Peyer's patch (tissue), 4 donors: ENCODE results near the gene PHF21B. TPM values are rescaled to one million over a fixed set of nuclear protein-coding genes. Genes with fewer than 3 reads are reported as not detected.

Experiments
- DNase-seq, 3 donors: peaks; one replicate each; pipeline ENCODE4 v3.0.0-alpha.2; 2017 to 2019
- H3K27ac ChIP-seq, 4 donors: fragments of 200-600 bp; sonication (generic); one replicate each; pipeline ENCODE4 v1.5.1; 2016 to 2019
- H3K27me3 ChIP-seq, 2 donors: fragments of 200-600 bp; sonication (generic); one replicate each; pipeline ENCODE4 v1.5.1; 2019
- H3K36me3 ChIP-seq, 3 donors: fragments of 200-600 bp; sonication (generic); one replicate each; pipeline ENCODE4 v1.5.1; 2016 to 2019
- H3K4me1 ChIP-seq, 4 donors: fragments of 200-600 bp; sonication (generic); one replicate each; pipeline ENCODE4 v1.5.1; 2016 to 2019
- H3K4me3 ChIP-seq, 4 donors: fragments of 200-600 bp; sonication (generic); 1 replicate in 3 of 4; 2 replicates in 1 of 4; pipeline ENCODE4 v1.5.1; 2016 to 2019; ENCODE audit warnings: mild to moderate bottlenecking in 1 of 4
- H3K9me3 ChIP-seq, 4 donors: fragments of 200-600 bp; sonication (generic); one replicate each; pipeline ENCODE4 v1.5.1; 2016 to 2019; ENCODE audit warnings: mild to moderate bottlenecking in 1 of 4
- CTCF ChIP-seq, 6 experiments: fragments of 450-650 bp in 4 of 6; fragments of 200-600 bp in 2 of 6; sonication (generic) in 1 of 6; IDR thresholded peaks; one replicate each; pipeline ENCODE4 v1.5.1; 2017 to 2019; ENCODE audit warnings: antibody characterized with exemption in 6 of 6, mild to moderate bottlenecking in 3 of 6, moderate library complexity in 1 of 6
- POLR2A ChIP-seq, 2 donors: fragments of 450-650 bp; IDR thresholded peaks; one replicate each; pipeline ENCODE4 v1.5.1; 2017; ENCODE audit warnings: antibody characterized with exemption in 2 of 2, mild to moderate bottlenecking in 2 of 2, moderate library complexity in 2 of 2
- total RNA-seq, 4 donors: library from RNA; depleted of rRNA; stranded (reverse); fragments of >200 nt; gene quantifications; one replicate each; pipeline ENCODE4 v1.1.0, GENCODE V29; 2016

The PHF21B gene
- total RNA-seq, 4 donors from 2014 or later = not detected

- H3K4me3 ChIP-seq = no peak overlapping the region
- TF ChIP-seq CTCF (IDR thresholded peaks at IDR 0.05) (no peak), POLR2A (IDR thresholded peaks at IDR 0.05) (no peak)
- H3K36me3 ChIP-seq = no peaks in the 10 kb centered on the region
- H3K4me1 ChIP-seq = no peaks in the 10 kb centered on the region
- H3K27me3 ChIP-seq = no peaks in the 10 kb centered on the region
- no peak for DNase-seq
- H3K9me3 ChIP-seq = no peaks in the 10 kb centered on the region
- no peak overlapping the region for H3K27ac ChIP-seq
Observed at GRCh38 chr22:44995105-44995514, 14.7 kb downstream of the PHF21B start.

- no peaks in the 10 kb centered on the region for H3K36me3 ChIP-seq
- DNase-seq = no peak
- H3K27ac ChIP-seq = no peak overlapping the region
- no peak for TF ChIP-seq POLR2A (IDR thresholded peaks at IDR 0.05)
- TF ChIP-seq CTCF (IDR thresholded peaks at IDR 0.05) = no peak
- no peak overlapping the region for H3K4me3 ChIP-seq
- H3K4me1 ChIP-seq = no peaks in the 10 kb centered on the region
- no peaks in the 10 kb centered on the region for H3K27me3 ChIP-seq
- H3K9me3 ChIP-seq = no peaks in the 10 kb centered on the region
Observed at GRCh38 chr22:44994399-44995104, 15.3 kb downstream of the PHF21B start.

- no peak overlapping the region for H3K27ac ChIP-seq
- no peak for DNase-seq
- H3K4me1 ChIP-seq = no peaks in the 10 kb centered on the region
- H3K4me3 ChIP-seq = no peak overlapping the region
- H3K36me3 ChIP-seq = no peaks in the 10 kb centered on the region
- no peaks in the 10 kb centered on the region for H3K9me3 ChIP-seq
- H3K27me3 ChIP-seq = no peaks in the 10 kb centered on the region
- TF ChIP-seq POLR2A (IDR thresholded peaks at IDR 0.05) (no peak), CTCF (IDR thresholded peaks at IDR 0.05) (no peak)
Observed at GRCh38 chr22:44992166-44992565, 17.6 kb downstream of the PHF21B start.

GRCh38 chr22:44991218-44991617 is 18.6 kb downstream of the PHF21B start:
- TF ChIP-seq POLR2A (IDR thresholded peaks at IDR 0.05) (no peak), CTCF (IDR thresholded peaks at IDR 0.05) (no peak)

GRCh38 chr22:44990810-44991209 is 19.0 kb downstream of the PHF21B start:
- H3K4me3 ChIP-seq = no peak overlapping the region
- no peak for TF ChIP-seq POLR2A (IDR thresholded peaks at IDR 0.05)
- TF ChIP-seq CTCF (IDR thresholded peaks at IDR 0.05) = no peak
- H3K27me3 ChIP-seq = no peaks in the 10 kb centered on the region
- H3K36me3 ChIP-seq = no peaks in the 10 kb centered on the region
- no peaks in the 10 kb centered on the region for H3K4me1 ChIP-seq
- no peak for DNase-seq
- no peaks in the 10 kb centered on the region for H3K9me3 ChIP-seq
- H3K27ac ChIP-seq = no peak overlapping the region

More at GRCh38 chr22:44991218-44991617, 18.6 kb downstream of the PHF21B start:
- Histone ChIP-seq H3K36me3 (no peaks in the 10 kb centered on the region), H3K4me1 (no peaks in the 10 kb centered on the region), H3K9me3 (no peaks in the 10 kb centered on the region), H3K4me3 (no peak overlapping the region), H3K27me3 (no peaks in the 10 kb centered on the region), H3K27ac (no peak overlapping the region)
- DNase-seq = no peak
